Aorta (tissue), 5 donors: ENCODE measurements around the gene KCNH4. TPM values are rescaled to one million over a fixed set of nuclear protein-coding genes. Genes with fewer than 3 reads are reported as not detected.
"Not testable (repeated sequence)": the region's sequence is repeated elsewhere in the genome, so short reads cannot be mapped to it uniquely, and the experiment has no call there.

Experiments used
- ATAC-seq: fragments of 200-7000 bp; cut with Tn5 transposase; one replicate; pipeline ENCODE4 v1.9.1; 2022; ENCODE audit warnings: moderate library complexity; ENCODE audit not compliant: low FRiP score
- DNase-seq, 2 donors: peaks; one replicate each; pipeline ENCODE4 v3.0.0-alpha.2; 2020
- H3K27ac ChIP-seq, 2 donors: one replicate each; pipeline ENCODE4 v1.5.1; 2013; ENCODE audit warnings: low read length in 2 of 2, mild to moderate bottlenecking in 2 of 2, moderate library complexity in 2 of 2, control low read depth in 1 of 2, inconsistent platforms in 1 of 2, low read depth in 1 of 2
- H3K27me3 ChIP-seq, 2 donors: one replicate each; pipeline ENCODE4 v1.6.1; 2013; ENCODE audit warnings: control low read depth in 1 of 2, low read length in 1 of 2, mild to moderate bottlenecking in 1 of 2, moderate library complexity in 1 of 2; ENCODE audit not compliant: insufficient read depth in 2 of 2, control insufficient read depth in 1 of 2
- H3K36me3 ChIP-seq, 2 donors: one replicate each; pipeline ENCODE4 v1.6.1; 2013; ENCODE audit warnings: control low read depth in 1 of 2, low read length in 1 of 2, mild to moderate bottlenecking in 1 of 2; ENCODE audit not compliant: insufficient read depth in 2 of 2, control insufficient read depth in 1 of 2
- H3K4me1 ChIP-seq, 2 donors: one replicate each; pipeline ENCODE4 v1.6.1; 2013; ENCODE audit warnings: low read length in 2 of 2, control low read depth in 1 of 2, mild to moderate bottlenecking in 1 of 2, moderate library complexity in 1 of 2; ENCODE audit not compliant: insufficient read depth in 2 of 2, control insufficient read depth in 1 of 2
- H3K4me3 ChIP-seq, 2 donors: one replicate each; pipeline ENCODE4 v1.5.1; 2013; ENCODE audit warnings: low read length in 2 of 2, control low read depth in 1 of 2, mild to moderate bottlenecking in 1 of 2
- H3K9me3 ChIP-seq: one replicate; pipeline ENCODE4 v1.6.1; 2013; ENCODE audit warnings: mild to moderate bottlenecking, low read length; ENCODE audit not compliant: control insufficient read depth
- WGBS, 2 donors: extraction: QIAGEN DNeasy Blood & Tissue Kit; methylation state at CpG; one replicate each; pipeline ENCODE4 v1.1.7; 2013; 5-methylcytosine and 5-hydroxymethylcytosine counted together
- intact Hi-C, 2 donors: fragments of 100-400 bp; cut with DNase I; formaldehyde crosslinking; loops; one replicate each; pipeline versions ENCODE4 v1.14.2 to v1.15.0; 2022
- polyA plus RNA-seq, 2 donors: library from polyadenylated mRNA; stranded (reverse); fragments of 200-250 nt; gene quantifications; one replicate each; pipeline ENCODE4 v1.2.3, GENCODE V29; 2013
- total RNA-seq, 2 donors: library from RNA; stranded (reverse); fragmentation: NEBNext Ultra II Directional; extraction: Animal tissue kit (Norgen Biotek cat#: 25700); gene quantifications; one replicate each; pipeline ENCODE4 v1.2.1, GENCODE V29; 2021
- donor health status: healthy with polysubstance abuse.
- donor health status: Bipolar disorder and iron deficiency.
- donor health status: DM: no; HTN: no; CAD: no.
- donor health status: DM: no; HTN: no; CAD: no.
- donor health status: DM: yes; HTN: yes; CAD: no.

Gene KCNH4
- total and polyA plus RNA-seq, 4 donors: 0.15 to 0.32 TPM; not detected in 2

DNA sequence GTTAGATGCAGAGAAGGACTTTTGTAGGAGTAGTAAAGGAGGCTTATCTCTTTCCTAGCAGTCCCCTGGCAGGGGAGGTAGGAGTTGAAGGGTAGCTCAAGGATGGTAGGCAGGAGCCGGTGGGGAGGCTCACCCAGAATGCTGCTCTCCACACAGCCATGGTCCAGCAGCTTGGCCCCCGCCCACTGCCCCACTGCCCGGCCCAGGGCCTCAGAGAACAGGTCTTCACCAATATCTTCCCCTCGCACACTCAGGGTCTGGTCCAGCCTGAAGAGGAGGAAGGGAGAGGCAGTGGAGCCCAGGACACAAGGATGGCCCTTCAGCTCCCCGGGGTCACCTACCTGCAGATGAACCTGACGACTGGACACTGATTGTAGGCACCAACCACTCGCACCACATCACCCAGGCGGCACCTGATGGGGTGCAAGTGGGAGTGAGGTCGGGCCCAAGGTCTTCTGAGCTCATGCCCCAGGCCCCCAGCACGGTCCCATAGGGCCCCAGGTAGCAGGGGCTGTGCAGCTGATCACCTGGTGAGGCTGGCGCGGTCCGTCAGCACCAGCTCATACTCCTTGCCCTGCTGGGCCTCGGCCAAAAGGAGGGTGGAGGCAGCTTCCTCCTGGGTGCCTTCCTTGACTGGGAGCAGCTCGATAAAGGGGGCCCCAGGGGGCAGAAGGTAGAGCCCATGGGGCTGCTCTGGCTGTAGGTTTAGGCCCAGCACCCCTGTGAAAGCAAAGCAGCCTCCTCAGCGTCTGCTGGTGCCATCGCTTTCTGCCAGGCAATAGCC, 9.7 kb upstream of the KCNH4 start:
- Histone ChIP-seq H3K27me3 (no peaks in the 10 kb centered on the region), H3K4me3 (no peak overlapping the region), H3K36me3 (no peaks in the 10 kb centered on the region), H3K4me1 (no peaks in the 10 kb centered on the region), H3K9me3 (no peaks in the 10 kb centered on the region), H3K27ac (no peak overlapping the region)
- 84 to 89% methylated on average over 16 to 17 of the region's 17 CpGs for WGBS, 2 donors
- DNase-seq: no peak
- no peak for ATAC-seq
- intact Hi-C loops: no loop called here

DNA sequence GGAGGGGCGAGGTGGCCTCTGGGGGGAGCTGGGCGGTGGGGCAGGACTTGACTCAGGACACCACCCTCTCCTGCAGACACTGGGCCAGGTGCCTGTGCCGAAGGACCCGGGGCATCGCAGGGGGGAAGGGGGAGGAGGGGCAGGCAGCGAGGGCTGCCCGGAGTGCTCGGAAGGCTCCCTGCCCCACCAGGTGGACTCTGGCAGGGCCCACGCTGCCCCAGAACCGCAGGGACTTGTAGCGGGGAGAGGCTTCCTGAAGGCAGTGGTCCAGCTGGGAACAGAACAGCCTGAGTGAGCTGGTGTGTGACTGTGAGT, 8.7 kb upstream of the KCNH4 start:
- H3K9me3 ChIP-seq: no peaks in the 10 kb centered on the region
- H3K36me3 ChIP-seq: no peaks in the 10 kb centered on the region
- H3K4me1 ChIP-seq: no peaks in the 10 kb centered on the region
- WGBS, 2 donors: 80% methylated on average over 11 of the region's 11 CpGs
- H3K4me3 ChIP-seq: no peak overlapping the region
- intact Hi-C loops: no loop called here
- H3K27me3 ChIP-seq: no peaks in the 10 kb centered on the region
- H3K27ac ChIP-seq: no peak overlapping the region
- ATAC-seq (no peak), DNase-seq (no peak)

DNA sequence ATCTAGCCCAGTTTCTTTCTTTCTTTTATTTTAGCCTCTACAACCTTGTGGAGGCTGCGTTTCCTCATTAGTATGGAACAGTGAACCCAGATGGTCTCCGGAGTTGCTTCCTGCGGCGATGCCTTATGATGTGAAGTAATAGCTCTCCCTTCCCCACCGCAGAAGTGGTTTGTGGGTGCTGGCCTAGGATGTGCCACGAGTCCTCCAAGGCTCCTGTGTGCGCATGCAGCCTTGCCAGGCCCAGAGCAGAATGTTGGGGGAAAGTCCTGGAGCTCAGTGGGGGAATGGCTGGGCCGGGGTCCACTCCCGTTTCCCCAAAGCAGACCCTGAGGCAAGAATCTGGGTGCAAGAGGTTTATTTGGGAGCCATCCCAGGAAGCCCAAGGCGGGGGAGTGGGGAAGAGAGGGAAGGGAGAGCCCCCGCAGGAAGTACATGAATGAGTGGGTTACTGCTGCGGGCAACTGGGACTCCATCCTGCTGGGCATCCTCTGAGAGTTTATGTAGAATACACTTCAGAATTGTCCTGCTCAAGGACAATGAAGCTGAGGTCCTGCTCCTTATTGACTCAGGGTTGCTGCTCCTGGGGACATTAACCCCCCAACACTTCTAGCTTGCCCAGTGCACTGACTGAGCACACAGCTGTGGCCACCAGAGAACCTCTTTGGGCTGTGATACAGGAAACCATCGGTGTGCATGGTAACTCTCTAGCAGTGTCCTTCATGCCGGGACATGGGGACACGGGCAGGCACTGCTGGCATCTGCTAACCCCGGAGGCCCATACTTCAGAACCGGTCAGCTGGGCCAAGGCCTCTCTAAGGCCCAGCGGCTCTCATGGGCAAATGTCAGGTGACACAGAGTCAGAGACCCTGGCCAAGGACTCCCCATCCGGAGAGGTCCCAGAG, 8.1 kb upstream of the KCNH4 start:
- Histone ChIP-seq H3K27ac (no peak overlapping the region), H3K4me1 (no peaks in the 10 kb centered on the region), H3K36me3 (no peaks in the 10 kb centered on the region), H3K27me3 (no peaks in the 10 kb centered on the region), H3K9me3 (no peaks in the 10 kb centered on the region), H3K4me3 (no peak overlapping the region)
- no peak for ATAC-seq
- intact Hi-C loops: no loop called here
- DNase-seq: peak in 1 of 2 donors; percentile 70
- WGBS, 2 donors: 79 to 83% methylated on average over 19 of the region's 19 CpGs

DNA sequence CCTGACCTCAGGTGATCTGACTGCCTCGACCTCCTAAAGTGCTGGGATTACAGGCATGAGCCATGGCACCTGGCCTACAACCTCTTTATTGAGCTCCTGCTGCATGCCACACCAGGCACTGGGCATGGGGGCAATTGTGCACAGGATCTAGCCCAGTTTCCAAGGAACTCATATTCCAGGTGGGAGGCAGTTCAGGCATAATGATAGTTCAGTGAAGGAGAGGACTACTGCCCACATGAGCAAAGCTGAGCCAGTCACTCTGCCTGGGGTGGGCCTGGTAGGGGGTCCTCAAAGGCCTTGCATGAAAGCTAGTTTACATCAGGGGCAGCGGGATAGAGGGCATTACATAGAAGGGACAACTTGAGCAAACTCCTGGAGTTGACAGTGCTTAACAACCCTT, 6.9 kb upstream of the KCNH4 start:
- no peak for ATAC-seq
- 61 to 75% methylated on average over 2 of the region's 2 CpGs for WGBS, 2 donors

DNA sequence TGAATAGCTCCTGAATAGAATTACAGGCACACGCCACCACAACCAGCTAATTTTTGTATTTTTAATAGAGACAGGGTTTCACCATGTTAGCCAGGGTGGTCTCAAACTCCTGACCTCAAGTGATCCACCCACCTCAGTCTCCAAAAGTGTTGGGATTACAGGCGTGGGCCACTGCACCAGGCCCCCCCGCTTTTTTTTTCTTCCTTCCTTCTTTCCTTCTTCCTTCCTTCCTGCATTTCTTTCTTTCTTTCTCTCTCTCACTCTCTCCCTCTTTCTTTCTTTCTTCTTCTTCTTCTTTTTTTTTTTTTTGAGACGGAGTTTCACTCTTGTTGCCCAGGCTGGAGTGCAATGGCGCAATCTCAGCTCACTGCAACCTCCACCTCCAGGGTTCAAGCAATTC, 5.2 kb upstream of the KCNH4 start:
- H3K9me3 ChIP-seq, H3K27me3 ChIP-seq, H3K36me3 ChIP-seq, H3K4me1 ChIP-seq, H3K4me3 ChIP-seq, ATAC-seq, H3K27ac ChIP-seq, DNase-seq, intact Hi-C loops: not testable (repeated sequence)
- 88 to 92% methylated on average over 4 to 5 of the region's 5 CpGs for WGBS, 2 donors

More for the DNA sequence above, 6.9 kb upstream of the KCNH4 start:
- Histone ChIP-seq H3K36me3 (no peaks in the 10 kb centered on the region), H3K27ac (no peak overlapping the region), H3K27me3 (no peaks in the 10 kb centered on the region), H3K4me1 (no peaks in the 10 kb centered on the region), H3K9me3 (no peaks in the 10 kb centered on the region), H3K4me3 (no peak overlapping the region)
- no peak for DNase-seq
- intact Hi-C loops: no loop called here

DNA sequence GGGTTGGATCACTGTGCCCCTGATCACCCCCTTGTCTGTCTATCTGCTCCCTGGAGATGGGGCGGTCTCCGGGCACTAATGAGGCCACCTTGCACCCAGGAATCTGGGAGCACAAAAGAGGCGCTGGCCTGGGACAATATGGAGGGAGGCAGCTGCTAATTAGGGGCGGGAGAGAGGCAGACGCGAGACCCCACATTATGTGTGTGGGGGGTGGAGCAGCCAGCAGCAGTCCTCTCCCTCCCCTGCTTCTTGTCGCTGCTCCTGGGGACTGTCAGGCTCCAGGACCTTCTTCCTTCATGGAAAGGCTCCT, 4.6 kb upstream of the KCNH4 start:
- DNase-seq (no peak), ATAC-seq (no peak)
- Histone ChIP-seq H3K9me3 (no peaks in the 10 kb centered on the region), H3K27me3 (no peaks in the 10 kb centered on the region), H3K4me1 (no peaks in the 10 kb centered on the region), H3K4me3 (no peak overlapping the region), H3K36me3 (no peaks in the 10 kb centered on the region), H3K27ac (no peak overlapping the region)
- 61 to 65% methylated on average over 7 of the region's 7 CpGs for WGBS, 2 donors
- intact Hi-C loops: no loop called here

DNA sequence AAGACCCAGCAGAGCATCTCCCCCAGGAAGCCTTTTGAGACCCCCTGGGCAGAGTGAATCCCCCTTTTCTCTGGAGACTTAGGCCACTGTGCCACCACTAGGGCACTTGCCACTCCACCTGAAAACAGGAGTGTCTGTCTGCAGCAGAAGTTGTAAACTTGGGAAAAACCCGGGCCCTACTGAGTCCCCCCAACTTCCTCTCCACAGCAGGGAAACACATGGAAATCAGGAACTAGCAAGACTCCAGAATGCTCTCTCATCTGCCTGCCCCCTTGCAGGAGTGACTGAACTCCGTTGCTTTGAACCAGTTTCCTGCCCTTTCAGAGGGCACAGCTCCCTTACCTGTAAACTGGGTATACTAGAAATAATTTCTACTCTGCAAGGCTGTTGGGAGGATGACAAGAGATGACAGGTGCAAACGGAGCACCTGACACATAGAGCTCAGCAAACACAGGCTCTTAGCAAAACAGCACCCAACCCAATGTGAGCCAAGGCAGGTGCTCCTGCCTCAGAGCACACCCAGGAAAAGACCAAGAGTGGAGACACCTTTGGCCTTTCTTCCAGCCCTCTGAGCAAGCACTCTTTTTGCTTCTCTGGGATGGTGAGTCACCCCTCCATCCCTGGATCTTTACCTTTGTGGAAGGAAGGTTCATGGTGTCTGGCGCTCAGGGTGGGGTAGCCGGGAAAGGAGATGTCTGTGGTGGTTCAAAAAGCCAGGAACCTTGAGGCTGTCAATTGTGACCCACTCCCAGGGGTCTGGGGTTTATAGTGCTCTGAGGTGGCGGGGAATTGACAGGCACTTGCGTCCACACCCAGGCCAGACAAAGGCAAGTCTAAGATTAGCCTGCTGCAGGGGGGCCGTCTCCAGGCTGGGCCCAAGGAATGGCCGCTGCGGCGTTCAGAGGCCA, 4.0 kb upstream of the KCNH4 start, which contains the start of gene HCRT:
Gene HCRT (minus strand): TSS at position 740 of the 908 bp plus-strand sequence. CDS start 87 bp downstream, at position 653.
- H3K4me1 ChIP-seq: no peaks in the 10 kb centered on the region
- no peaks in the 10 kb centered on the region for H3K27me3 ChIP-seq
- H3K27ac ChIP-seq: no peak within 1 kb of the TSS
- no peaks in the 10 kb centered on the region for H3K9me3 ChIP-seq
- ATAC-seq (no peak), DNase-seq (no peak)
- intact Hi-C loops: no loop called here
- H3K36me3 ChIP-seq: no peaks in the 10 kb centered on the region
- 79 to 81% methylated on average over 11 of the region's 11 CpGs for WGBS, 2 donors
- H3K4me3 ChIP-seq: no peak within 1 kb of the TSS
